ENCODE data around the gene KCND3. TPM values are rescaled to one million over a fixed set of nuclear protein-coding genes. Genes with fewer than 3 reads are reported as not detected.

KCND3 gene
- total RNA-seq, 2 experiments from 2014 or later: not detected

DNA sequence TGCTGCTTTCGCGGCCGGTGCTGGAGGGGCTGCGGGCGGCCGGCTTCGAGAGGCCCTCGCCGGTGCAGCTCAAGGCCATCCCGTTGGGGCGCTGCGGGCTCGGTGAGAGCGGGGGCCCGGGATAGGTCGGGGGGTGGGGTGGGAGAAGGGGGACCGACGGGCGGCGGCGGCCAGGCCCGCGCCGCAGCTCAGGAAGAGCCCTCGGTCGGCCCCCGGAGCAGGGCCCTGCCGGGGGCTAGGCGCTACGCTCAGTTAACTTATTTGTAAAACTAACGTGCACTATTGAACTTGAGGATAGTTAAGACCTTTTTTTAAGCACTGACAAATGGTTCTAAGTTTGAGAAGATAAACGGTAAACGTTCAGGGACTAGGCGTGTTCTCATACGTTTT is 233.3 kb downstream of the KCND3 start:
- H3K4me1 Mint-ChIP-seq: peaks cover 39% of the 10 kb centered on the region
- H3K27me3 Mint-ChIP-seq: no peaks in the 10 kb centered on the region
- peak overlapping the region; percentile 83 for H3K4me3 Mint-ChIP-seq
- intact Hi-C loops (cut with DNase I, micrococcal nuclease): loop anchor here (5.0 to 10.0 kb wide), 5 partner anchors 139 to 879 kb away; partner anchors contain the start of genes C1orf162 (in 1 of the 2), CEPT1 (in 1 of the 2), DENND2D (in 1 of the 2) and DRAM2 (in 1 of the 2)
- peak; percentile 8 for ATAC-seq
- POLR2A ChIA-PET: interaction anchor here (0.7 kb wide), 1 partner anchor 27 kb away, joined by 3 read pairs; no protein-coding TSS in a partner anchor
- CTCF ChIA-PET: interaction anchor here (0.6 to 2.4 kb wide), 14 partner anchors 9 to 530 kb away, joined by 3 to 7 read pairs (median 4); no protein-coding TSS in a partner anchor
- H3K36me3 Mint-ChIP-seq (ENCODE audit: low read depth): peaks cover 29% of the 10 kb centered on the region
- H3K27ac Mint-ChIP-seq: peak overlapping the region; percentile 78
- no peaks in the 10 kb centered on the region for H3K9me3 Mint-ChIP-seq (ENCODE audit: low read depth)
- DNase-seq: no peak

DNA sequence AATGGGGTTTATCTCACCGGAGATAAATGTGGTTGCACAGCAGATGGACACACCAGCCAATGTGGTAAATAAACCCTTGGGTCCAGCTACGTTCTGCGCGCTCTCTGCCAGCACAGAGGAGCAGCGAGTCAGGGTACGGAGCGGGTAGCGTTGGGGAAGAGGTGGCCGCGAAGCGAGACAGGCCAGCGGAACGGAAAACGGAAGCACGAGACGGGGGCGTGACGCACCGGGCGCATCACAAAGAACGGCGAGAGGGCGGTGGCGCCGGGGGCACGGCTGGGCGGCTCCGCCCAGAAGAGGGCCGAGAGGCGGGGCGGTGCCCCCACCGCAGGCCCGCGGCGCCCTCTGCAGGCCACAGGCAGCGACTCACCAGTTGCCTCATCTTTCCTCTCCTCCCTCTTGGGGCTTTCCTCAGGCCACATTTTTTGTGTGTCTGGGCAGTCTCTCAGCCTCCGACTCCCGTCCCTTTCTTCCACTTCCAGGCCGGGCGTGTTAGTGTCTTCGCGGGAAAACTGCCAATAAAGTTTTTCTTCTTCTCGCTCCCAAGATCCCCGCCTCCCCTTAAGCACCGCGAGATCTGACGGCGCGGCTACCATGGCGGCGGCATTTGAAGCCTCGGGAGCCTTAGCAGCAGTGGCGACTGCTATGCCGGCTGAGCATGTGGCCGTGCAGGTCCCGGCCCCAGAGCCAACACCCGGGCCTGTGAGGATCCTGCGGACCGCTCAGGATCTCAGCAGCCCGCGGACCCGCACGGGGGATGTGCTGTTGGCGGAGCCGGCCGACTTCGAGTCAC is 233.9 kb downstream of the KCND3 start, which contains the start of gene DDX20:
DDX20 (plus strand) TSS at position 571 of the 793 bp plus-strand sequence; CDS start at position 595, 24 bp downstream.
- Mint-ChIP-seq H3K9me3 (ENCODE audit: low read depth) (no peaks in the 10 kb centered on the region), H3K36me3 (ENCODE audit: low read depth) (peaks cover 24% of the 10 kb centered on the region), H3K4me3 (peak within 1 kb of the TSS; percentile 83), H3K4me1 (peaks cover 35% of the 10 kb centered on the region), H3K27ac (peak within 1 kb of the TSS; percentile 98), H3K27me3 (no peaks in the 10 kb centered on the region)
- ChIA-PET POLR2A (interaction anchor here (0.7 to 1.3 kb wide), 3 partner anchors 17 to 248 kb away, joined by 3 to 5 read pairs (median 3); no protein-coding TSS in a partner anchor), CTCF (interaction anchor here (0.6 to 6.7 kb wide), 18 partner anchors 9 to 313 kb away, joined by 3 to 44 read pairs (median 4); partner anchors contain the start of gene INKA2)
- peak; percentile 90 for ATAC-seq
- intact Hi-C loops (cut with DNase I, micrococcal nuclease): loop anchor here (1.0 to 10.0 kb wide), 22 partner anchors 16 to 1417 kb away; partner anchors contain the start of genes ATP5PB (in 2 of the 2), CEPT1 (in 2 of the 2), DRAM2 (in 2 of the 2) and INKA2 (in 2 of the 2)
- DNase-seq: peak; percentile 97

DNA sequence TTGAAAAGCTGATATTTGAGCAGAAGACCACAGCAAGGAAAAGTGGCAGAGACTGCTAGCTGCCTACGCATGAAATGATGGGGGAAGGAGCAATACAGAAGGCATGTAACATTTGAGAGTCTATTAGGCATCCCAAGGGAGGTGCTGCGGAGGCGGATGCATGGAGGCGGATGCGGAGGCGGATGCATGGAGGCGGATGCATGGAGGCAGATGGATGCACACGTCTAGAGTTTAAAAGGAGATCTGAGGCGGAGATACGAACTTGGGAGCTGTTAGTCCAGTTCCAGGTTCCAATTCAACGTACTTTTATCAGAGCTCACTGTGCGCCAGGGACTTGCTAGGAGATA is 234.5 kb downstream of the KCND3 start:
- ATAC-seq (no peak), DNase-seq (peak; percentile 53)
- no peaks in the 10 kb centered on the region for H3K27me3 Mint-ChIP-seq
- peak overlapping the region; percentile 96 for H3K27ac Mint-ChIP-seq
- peak overlapping the region; percentile 83 for H3K4me3 Mint-ChIP-seq
- ChIA-PET POLR2A (interaction anchor here (0.9 to 1.3 kb wide), 2 partner anchors 17 to 247 kb away, joined by 3 to 5 read pairs; no protein-coding TSS in a partner anchor), CTCF (interaction anchor here (0.6 to 6.7 kb wide), 15 partner anchors 9 to 312 kb away, joined by 3 to 44 read pairs (median 4); partner anchors contain the start of gene INKA2)
- no peaks in the 10 kb centered on the region for H3K9me3 Mint-ChIP-seq (ENCODE audit: low read depth)
- H3K4me1 Mint-ChIP-seq: peaks cover 30% of the 10 kb centered on the region
- intact Hi-C loops (cut with DNase I, micrococcal nuclease): loop anchor here (1.0 to 10.0 kb wide), 22 partner anchors 16 to 1416 kb away; partner anchors contain the start of genes ATP5PB (in 2 of the 2), CEPT1 (in 2 of the 2), DRAM2 (in 2 of the 2) and INKA2 (in 2 of the 2)
- H3K36me3 Mint-ChIP-seq (ENCODE audit: low read depth): peaks cover 20% of the 10 kb centered on the region

DNA sequence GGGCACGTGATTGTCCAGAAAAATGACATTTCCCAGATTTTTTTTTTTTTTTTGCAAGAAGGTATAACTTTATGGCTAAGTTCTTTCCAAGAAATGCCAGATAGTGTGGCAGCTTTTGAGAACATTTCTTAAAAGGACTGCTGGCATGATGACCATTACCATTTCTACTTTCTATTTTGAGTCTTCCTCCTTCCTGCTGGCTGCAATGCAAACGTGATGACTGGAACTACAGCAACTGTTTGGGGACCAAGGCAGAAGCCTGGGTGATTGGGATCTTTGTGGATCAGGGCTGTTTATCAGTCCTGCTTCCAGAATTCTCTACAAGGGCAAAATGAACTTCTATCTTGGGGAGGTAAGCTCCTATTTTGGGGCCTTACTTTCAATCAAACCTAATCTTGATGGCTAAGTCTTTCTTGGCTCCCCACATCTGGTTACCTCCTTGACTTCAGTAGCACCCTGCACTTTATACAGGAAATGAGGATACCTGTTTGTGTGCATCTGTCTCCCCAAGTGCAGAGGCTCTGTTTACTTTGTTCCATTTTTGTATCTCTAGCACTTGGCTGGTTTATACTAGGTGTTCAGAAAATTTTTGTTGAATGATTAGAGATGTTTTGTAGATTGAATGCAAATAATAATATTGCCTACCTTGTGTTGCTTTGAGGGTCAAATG is 237.4 kb downstream of the KCND3 start:
- Mint-ChIP-seq H3K36me3 (ENCODE audit: low read depth) (peaks cover 7% of the 10 kb centered on the region), H3K4me3 (no peak overlapping the region), H3K4me1 (peaks cover 15% of the 10 kb centered on the region), H3K27ac (no peak overlapping the region), H3K9me3 (ENCODE audit: low read depth) (no peaks in the 10 kb centered on the region), H3K27me3 (no peaks in the 10 kb centered on the region)
- DNase-seq (no peak), ATAC-seq (no peak)
- intact Hi-C loops (cut with DNase I, micrococcal nuclease): loop anchor here in 1 of 2 experiments (10.0 kb wide), 1 partner anchor 607 kb away; the partner anchor contains the start of genes CEPT1 and DRAM2
- POLR2A ChIA-PET: no interaction called here
- CTCF ChIA-PET: interaction anchor here (0.8 to 6.7 kb wide), 12 partner anchors 9 to 289 kb away, joined by 3 to 44 read pairs (median 4); no protein-coding TSS in a partner anchor

DNA sequence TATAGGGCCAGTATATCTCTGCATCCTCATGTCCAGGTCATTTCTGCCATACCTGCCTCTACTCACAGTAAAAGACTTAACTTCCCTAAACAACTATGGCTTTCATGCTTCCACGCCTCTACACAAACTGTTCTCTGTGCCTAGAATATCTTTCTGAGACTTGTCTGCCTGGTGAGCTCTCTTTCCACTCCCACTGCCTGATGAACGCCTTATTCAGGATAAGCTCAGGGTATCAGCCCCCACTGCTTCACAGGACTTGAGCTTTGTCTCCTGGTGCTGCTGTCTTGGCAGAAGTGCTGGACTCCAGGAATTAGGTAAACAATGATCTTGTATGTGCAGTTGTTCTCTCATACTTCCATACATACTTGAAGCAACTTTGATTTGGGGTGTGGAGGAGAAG is 238.6 kb downstream of the KCND3 start:
- no peak overlapping the region for H3K4me3 Mint-ChIP-seq

DNA sequence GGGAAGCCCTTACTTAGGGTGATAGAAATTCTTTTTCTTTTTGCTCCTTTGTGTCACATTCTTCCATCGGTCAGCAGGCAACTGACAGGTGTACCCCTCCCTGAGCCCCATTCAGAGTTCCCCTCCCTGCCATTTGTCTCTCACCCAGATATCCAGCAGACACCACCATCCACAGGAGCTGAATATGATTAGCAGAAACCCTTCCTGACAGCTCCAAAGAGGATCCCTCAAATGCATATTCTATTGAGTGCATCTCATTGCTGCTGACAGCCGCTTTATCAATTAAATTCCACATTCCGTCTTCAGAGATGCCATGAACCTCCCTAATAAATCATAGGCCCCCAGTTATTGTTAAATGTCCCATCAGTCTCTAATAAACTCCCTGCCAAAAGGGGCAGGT is 239.8 kb downstream of the KCND3 start:
- no peak for DNase-seq
- no peak overlapping the region for H3K4me3 Mint-ChIP-seq
- no peaks in the 10 kb centered on the region for H3K9me3 Mint-ChIP-seq (ENCODE audit: low read depth)
- ATAC-seq: no peak
- POLR2A ChIA-PET: no interaction called here
- intact Hi-C loops (cut with DNase I, micrococcal nuclease): loop anchor here in 1 of 2 experiments (10.0 kb wide), 1 partner anchor 605 kb away; the partner anchor contains the start of genes CEPT1 and DRAM2
- H3K27ac Mint-ChIP-seq: no peak overlapping the region
- H3K27me3 Mint-ChIP-seq: peaks cover 2% of the 10 kb centered on the region
- no peaks in the 10 kb centered on the region for H3K36me3 Mint-ChIP-seq (ENCODE audit: low read depth)
- H3K4me1 Mint-ChIP-seq: peaks cover 3% of the 10 kb centered on the region
- CTCF ChIA-PET: interaction anchor here (0.6 to 6.7 kb wide), 5 partner anchors 18 to 268 kb away, joined by 3 to 44 read pairs (median 4); no protein-coding TSS in a partner anchor

More for the DNA sequence above, 238.6 kb downstream of the KCND3 start:
- ChIA-PET POLR2A (no interaction called here), CTCF (interaction anchor here (0.9 to 6.7 kb wide), 14 partner anchors 8 to 288 kb away, joined by 3 to 44 read pairs (median 4); no protein-coding TSS in a partner anchor)
- ATAC-seq (no peak), DNase-seq (no peak)
- Mint-ChIP-seq H3K9me3 (ENCODE audit: low read depth) (no peaks in the 10 kb centered on the region), H3K4me1 (peaks cover 9% of the 10 kb centered on the region), H3K27ac (no peak overlapping the region), H3K36me3 (ENCODE audit: low read depth) (no peaks in the 10 kb centered on the region), H3K27me3 (no peaks in the 10 kb centered on the region)
- intact Hi-C loops (cut with DNase I, micrococcal nuclease): loop anchor here in 1 of 2 experiments (10.0 kb wide), 1 partner anchor 606 kb away; the partner anchor contains the start of genes CEPT1 and DRAM2

DNA sequence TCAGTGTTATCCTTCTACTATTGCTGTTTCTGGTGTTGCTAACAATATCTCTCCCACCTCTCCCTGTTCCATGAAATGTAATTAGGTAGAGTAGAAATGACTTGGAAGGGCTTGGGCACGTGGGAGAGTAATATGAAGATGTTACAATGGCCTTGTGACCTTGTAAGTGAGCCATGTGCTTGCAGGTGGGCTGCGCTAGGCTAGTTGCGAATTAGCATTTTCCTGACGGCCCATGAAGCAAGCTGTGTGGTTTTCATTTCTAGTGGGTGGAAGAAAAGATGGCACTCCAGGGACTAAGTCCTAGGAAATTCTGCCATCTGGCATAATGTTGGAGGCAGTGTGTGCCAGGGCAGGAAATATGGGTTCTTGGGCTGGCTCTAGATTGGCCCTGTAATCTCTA is 241.5 kb downstream of the KCND3 start:
- Mint-ChIP-seq H3K4me3 (no peak overlapping the region), H3K27me3 (peaks cover 2% of the 10 kb centered on the region), H3K9me3 (ENCODE audit: low read depth) (no peaks in the 10 kb centered on the region), H3K36me3 (ENCODE audit: low read depth) (no peaks in the 10 kb centered on the region), H3K4me1 (peaks cover 2% of the 10 kb centered on the region), H3K27ac (no peak overlapping the region)
- no peak for DNase-seq
- ChIA-PET CTCF (interaction anchor here (0.6 to 3.4 kb wide), 29 partner anchors 9 to 307 kb away, joined by 3 to 28 read pairs (median 4); partner anchors contain the start of gene INKA2), POLR2A (interaction anchor here (1.4 kb wide), 1 partner anchor 240 kb away, joined by 3 read pairs; no protein-coding TSS in a partner anchor)
- intact Hi-C loops (cut with DNase I, micrococcal nuclease): loop anchor here (1.0 to 2.0 kb wide), 4 partner anchors 33 to 267 kb away; no protein-coding TSS in a partner anchor
- ATAC-seq: no peak

DNA sequence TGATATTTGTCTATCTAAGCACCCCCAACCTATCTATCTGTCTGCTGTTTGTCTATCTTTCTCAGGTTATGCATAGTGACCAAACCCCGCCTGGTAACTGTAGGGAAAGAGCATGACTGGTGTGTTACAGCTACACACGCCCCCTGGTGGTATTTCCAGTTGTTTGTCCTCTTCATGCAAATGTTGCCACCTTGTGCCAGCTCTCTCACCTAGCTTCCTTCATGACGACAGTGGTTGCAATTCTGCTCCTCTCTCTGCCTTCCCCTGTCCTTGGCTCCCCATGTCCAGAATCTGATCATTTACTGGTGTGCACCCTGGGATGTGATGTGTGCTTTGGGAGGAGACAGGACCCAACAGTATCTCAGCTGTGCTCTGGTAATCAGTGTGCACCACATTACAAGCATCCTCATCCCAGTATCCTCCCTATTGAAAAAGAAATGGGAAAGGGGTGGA is 242.2 kb downstream of the KCND3 start:
- CTCF ChIA-PET: interaction anchor here (0.6 to 3.4 kb wide), 38 partner anchors 9 to 528 kb away, joined by 3 to 28 read pairs (median 4); partner anchors contain the start of gene INKA2
- Mint-ChIP-seq H3K36me3 (ENCODE audit: low read depth) (no peaks in the 10 kb centered on the region), H3K9me3 (ENCODE audit: low read depth) (no peaks in the 10 kb centered on the region), H3K27me3 (peaks cover 5% of the 10 kb centered on the region), H3K27ac (no peak overlapping the region), H3K4me3 (no peak overlapping the region), H3K4me1 (peaks cover 2% of the 10 kb centered on the region)
- ATAC-seq: peak; percentile 98
- peak; percentile 86 for DNase-seq
- intact Hi-C loops (cut with DNase I, micrococcal nuclease): loop anchor here (1.0 to 2.0 kb wide), 4 partner anchors 32 to 266 kb away; no protein-coding TSS in a partner anchor
- POLR2A ChIA-PET: interaction anchor here (1.4 kb wide), 1 partner anchor 240 kb away, joined by 3 read pairs; no protein-coding TSS in a partner anchor

DNA sequence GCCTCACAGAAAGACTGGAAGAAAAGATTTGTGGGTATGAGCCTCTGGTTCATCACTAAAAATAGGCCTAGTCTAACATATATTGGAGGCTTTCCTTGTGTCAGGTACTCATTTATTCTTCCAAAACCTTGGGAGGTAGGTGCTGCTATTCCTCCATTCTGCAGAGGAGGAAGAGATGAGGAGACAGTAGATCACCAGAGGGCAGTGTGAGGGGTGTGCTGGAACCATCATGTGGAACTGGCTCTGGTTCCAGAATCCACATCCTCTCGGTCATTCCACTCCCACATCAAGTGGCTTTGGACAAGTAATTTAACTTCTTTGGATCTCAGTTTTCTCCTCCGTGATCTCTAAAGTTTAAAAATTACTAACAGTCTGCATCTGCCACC is 242.9 kb downstream of the KCND3 start:
- H3K4me1 Mint-ChIP-seq: peaks cover 2% of the 10 kb centered on the region
- no peaks in the 10 kb centered on the region for H3K36me3 Mint-ChIP-seq (ENCODE audit: low read depth)
- no peak overlapping the region for H3K27ac Mint-ChIP-seq
- ATAC-seq (no peak), DNase-seq (no peak)
- ChIA-PET POLR2A (interaction anchor here (1.4 kb wide), 1 partner anchor 239 kb away, joined by 3 read pairs; no protein-coding TSS in a partner anchor), CTCF (interaction anchor here (0.6 to 3.4 kb wide), 27 partner anchors 8 to 527 kb away, joined by 3 to 28 read pairs (median 4); partner anchors contain the start of genes DDX20 and INKA2)
- intact Hi-C loops (cut with DNase I, micrococcal nuclease): loop anchor here in 1 of 2 experiments (2.0 kb wide), 1 partner anchor 238 kb away; no protein-coding TSS in a partner anchor
- H3K9me3 Mint-ChIP-seq (ENCODE audit: low read depth): no peaks in the 10 kb centered on the region
- peaks cover 5% of the 10 kb centered on the region for H3K27me3 Mint-ChIP-seq
- no peak overlapping the region for H3K4me3 Mint-ChIP-seq
